ENCODE measurements around the gene WDR33.

WDR33 gene

DNA sequence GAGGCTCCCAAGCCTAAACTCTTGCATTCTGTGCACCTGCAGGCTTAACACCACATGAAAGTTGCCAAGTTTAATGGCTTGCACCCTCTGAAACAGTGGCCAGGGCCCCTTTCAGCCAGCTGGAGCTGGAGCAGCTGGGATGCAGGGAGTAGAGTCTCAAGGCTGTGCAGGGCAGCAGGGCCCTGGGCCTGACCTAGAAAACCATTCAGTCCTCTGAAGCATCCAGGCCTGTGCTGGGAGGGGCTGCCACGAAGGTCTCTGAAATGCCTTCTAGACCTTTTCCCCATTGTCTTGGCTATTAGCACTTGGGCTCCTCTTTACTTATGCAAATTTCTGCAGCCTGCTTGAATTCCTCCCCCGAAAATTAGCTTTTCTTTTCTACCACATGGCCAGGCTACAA lies 120.3 kb downstream of the WDR33 start:
- no peak for DNase-seq

DNA sequence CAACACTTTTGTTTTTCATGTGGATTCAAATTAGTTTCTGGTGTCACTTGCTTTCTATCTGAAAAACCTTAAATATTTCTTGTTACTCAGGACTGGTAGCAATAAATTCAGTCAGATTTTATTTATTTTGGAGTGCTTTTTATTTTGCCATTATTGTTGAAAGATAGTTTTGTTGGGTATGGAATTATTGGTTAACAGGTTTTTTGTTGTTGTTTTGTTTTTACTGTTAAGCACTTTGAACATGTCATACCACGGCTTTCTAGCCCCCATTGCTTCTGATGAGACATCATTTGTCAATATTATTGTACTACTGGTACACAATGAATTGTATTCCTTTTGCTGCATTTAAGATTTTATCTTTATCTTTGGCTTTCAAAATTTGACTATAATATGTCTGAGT lies 122.6 kb downstream of the WDR33 start:
- DNase-seq = no peak

DNA sequence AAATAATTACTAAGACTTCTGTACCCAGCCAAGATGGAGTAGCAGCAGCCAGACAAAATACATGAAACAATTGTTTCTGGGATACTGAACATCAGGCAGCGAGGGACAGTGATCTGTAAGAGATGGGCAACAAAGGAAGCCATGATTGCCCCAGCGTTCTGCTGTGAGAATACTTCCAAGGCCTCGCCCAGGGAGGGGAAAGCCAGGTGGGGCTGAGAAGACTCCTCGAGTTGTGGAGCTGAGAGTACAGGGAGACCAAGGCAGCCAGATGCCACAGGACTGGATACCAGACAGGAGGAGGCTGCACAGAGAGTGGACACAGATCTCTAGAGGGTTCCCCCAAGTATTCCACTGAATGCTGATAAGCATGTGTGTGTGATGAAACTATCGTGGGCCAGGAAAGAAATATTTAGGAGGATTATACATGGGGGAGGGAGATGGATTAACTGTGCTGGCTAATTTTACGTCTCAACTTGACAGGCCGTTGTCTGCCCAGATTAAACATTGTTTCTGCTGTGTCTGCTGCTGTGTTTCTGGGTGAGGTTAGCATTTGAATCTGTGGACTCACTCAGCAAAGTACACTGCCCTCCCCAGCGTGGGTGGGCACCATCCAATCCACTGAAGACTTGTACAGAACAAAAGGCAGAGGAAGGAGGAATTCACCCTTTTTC lies 125.4 kb downstream of the WDR33 start:
- no peak for DNase-seq

DNA sequence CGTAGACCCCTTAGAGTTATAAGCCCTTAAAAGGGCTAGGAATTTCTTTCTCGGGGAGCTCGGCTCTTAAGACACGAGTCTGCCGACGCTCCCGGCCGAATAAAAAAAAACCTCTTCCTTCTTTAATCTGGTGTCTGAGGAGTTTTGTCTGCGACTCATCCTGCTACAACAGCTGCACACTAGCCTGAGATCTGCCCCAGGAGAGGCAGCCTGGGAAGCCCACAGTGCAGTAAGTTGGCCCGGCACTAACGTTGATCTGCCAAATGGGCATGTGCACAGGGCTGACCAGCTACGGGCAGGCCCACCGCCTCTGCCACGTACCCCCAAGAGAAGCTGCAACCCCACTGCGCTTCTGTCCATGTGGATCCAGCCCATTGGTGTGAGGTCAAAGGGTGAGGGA lies 127.2 kb downstream of the WDR33 start:
- no peak for DNase-seq

DNA sequence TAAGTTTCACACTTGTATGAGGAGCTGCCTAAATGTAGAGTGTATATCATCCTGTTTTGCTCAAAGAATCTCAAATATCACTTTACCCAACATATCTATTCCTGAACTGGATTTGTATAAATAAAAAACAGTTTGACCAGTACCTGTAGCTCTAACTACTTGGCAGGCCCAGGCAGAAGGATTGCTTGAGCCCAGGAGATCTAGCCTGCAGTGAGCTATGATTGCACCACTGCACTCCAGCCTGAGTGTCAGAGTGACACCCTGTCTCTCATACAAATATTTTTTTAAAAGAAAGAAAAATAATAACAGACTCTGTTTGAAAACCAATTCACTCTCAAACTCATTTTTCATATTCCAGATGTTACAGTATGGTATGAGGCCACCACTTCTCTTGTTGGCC lies 127.9 kb downstream of the WDR33 start:
- DNase-seq = no peak

DNA sequence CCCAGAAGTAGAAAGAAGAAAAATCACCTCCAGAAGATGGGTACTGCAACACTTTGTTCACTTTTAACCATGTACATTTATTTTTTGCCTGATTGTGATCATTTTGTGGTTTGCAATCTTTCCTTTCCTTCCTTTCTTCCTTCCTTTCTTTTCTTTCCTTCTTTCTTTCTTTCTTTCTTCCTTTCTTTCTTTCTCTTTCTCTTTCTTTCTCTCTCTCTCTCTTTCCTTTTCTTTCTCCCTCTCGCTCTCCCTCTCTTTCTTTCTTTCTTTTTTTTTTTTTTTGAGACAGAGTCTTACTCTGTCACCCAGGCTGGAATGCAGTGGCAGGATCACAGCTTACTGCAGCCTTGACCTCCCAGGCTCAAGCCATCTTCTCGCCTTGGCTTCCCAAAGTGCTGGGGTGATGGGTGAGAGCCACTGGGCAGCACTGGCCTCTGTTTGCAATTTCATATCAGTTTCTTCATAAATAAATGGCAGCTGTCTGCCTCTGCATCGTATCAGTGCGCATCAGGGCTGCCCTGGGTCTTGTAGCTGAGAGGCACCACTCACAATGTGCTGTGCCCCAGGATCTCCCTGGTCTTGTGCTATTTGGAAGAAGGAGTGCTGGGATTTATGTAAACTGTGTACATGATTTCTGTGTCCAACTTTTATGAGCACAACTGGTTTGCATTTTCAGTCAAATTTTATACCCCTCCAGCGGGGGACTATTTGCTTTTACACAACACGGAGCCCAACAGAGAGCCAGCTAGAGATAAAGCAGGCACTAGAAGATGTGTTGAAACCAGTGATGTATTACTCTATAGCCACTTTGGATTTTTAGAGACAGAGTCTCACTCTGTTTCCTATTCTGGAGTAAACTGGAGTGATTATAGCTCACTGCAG lies 128.8 kb downstream of the WDR33 start:
- no peak for DNase-seq

DNA sequence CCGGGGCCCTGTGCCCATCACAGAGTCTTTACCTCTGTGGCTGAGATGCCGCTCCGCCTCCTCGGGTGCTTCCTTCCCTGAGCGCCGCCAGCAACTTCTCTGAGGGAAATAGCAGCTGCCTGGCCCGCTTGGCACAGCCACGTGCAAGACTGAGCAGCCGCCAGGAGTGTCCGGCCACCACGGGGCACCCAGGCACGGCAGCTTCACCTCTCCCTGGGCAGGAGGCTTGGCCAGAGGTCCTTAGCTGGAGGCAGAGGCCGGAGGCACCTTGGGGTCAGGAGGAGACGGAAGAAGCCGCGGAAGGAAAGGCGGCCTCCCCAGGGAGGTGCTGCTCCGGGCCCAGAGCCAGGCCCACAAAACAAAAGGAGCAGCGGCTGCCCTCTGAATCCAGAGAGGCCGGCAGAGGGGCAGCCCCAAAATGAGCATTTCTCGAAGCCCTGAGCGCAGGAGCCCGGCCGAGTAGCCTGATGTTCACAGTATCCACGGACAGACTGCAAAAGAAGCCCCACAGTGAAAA lies 129.6 kb downstream of the WDR33 start:
- DNase-seq = no peak

DNA sequence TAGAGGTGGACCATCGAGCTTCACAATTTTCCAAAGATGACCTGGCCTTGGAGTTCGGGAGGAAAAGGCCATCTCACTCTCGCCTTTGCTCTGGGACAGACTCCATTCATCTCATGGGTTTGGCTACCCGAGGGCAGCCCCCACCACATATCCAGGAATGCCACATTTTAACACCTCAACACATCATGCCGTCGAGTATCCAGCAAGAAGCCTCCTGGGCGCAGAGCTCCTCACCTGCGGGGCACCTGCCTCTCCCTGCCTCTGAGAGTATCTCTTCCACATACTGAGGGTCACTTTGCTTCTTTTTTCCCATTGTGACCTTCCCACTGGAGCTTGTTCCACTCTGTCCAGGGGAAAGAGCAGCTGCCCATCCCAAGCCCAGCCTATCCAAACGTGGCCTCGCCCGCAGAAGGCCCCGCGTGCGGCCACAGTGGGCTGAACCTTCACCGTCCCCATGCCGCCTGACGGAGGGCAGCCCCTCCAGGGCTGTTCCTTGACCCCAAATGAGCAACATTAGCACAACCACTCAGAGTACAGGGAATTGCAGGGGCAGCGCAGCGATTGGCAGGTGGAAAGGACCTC lies 130.2 kb downstream of the WDR33 start:
- no peak for DNase-seq

DNA sequence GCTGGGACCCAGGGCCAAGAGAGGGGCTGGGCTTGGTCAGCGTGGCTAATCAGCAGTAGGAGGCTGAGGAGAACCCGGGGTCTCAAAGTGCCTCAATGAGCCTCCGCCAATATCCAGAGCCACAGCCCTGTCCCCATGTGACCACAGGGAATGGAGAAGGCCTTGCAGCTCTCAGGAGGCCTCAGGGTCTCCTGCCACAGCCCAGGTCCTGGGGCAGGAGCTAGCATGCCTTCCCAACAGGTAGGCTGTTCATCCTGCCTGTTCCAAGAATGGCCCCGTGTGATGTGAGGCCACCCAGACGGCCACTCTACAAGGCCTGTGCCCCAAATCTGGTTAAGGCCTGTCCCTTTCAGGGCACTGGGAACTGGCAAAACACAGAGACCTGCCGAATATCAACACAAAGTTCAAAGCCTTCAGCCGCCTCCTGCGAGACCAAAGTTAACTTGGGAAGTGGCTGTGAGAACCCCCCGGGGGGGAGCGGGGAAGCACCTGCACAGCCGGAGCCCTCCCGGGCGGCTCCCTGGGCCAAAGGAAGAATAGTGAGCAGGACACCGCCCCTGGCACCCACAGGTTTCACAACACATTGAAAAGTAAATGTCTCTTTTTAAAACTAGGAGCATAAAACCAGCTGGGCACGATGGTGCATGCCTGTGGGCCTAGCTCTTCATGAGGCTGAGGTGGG lies 131.2 kb downstream of the WDR33 start:
- no peak for DNase-seq

DNA sequence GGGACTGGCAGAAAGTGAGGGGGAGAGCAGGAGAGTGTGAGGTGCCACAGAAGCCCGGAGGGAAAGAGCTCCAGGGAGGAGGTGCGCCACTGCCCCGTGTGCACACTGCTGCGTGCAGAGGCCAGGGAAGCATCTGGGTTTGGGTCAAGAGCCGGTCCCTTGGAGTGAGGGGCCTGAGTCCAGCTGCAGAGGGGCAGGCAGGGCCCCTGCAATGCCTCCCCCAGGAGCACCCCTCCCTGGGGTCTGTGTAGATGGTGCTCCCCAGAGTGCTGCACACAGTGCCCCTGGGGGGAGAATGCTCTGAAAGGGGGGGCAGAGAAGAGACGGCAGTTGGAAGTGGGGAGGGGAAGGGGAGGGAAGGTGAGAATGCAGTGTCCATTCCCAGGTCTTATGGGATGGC lies 132.0 kb downstream of the WDR33 start:
- DNase-seq = no peak

DNA sequence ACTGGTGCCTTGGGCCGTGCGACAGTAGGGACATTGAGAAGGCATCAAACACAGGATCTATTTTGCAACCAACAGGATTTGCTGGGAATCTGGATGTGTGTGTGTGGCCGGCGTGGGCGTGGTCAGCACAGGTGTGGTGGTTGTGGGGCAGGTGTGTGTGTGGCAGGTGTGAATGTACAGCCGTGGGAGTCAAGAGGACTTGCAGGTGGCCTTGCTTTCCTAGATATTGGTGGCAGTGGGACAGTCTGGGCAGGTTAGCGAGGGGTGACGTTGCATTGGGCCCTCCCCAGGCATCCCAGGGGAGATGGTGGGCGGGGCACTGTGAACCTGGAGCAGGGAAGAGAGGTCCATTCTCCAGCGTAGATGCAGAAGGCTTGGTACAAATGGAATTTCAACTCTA lies 132.4 kb downstream of the WDR33 start:
- no peak for DNase-seq

DNA sequence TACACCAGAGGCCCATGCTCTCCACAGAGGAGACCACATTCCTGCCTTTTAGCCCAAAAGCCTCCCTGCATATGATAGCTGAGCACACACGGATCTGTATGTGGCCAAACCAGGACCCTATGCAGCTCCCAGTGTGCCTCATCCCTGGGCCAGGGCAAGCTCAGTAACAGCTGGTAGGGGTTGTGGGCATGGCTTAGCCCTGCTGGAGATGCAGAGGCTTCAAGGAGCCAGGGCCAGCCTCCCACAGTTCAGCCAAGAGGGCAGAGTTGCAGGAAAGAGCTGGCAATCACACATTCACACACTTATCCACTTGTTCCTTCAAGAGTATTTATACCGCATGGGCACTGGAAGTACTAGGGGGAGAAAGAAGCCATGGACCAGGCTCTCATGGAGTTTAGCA lies 134.1 kb downstream of the WDR33 start:
- no peak for DNase-seq

DNA sequence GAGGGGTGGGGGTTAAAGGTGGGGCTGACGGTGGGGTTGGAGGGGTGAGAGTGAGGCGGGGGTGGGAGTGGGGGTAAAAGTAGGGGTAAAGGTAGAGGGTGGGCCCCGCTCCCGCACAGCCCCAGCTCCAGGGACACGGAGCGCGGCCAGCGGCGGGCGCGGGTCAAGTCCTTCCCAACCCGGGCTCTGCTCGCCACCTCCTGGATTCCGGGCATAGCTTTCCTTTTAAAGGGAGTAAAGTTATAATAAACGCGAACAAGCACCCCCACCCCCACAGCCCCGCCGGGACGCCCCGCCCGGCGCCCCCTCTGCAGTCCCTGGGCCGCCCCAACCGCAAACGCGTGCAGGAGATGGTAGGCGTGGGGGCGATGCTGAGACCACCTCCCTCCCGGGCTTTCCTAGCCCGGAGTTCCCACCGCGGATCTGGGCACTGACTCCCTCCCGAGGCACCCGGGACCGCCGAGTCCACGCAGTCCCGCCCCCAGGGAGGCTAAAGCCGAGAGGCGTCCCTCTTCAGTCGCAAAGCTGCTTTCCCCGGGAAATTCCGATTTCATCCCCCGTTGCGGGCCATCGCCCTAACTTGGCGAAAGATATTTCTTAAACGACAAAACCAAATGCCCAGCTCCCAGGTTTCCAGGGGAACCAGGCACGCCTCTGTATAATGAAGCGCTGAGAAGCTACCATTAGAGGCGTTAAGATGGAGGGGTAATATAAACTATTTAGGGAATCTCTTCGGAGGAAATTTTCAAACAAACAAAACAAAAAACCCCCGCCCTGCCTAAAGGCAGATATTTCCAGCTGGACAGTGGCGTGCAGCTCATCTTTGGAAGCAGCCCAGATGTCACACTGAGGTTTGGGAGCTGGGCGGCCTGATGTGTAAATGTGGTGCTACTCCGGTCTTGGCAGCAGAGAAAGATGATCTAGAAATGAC lies 135.4 kb downstream of the WDR33 start, which contains the start of gene LIMS2:
Gene LIMS2 (minus strand): TSS at position 200 of the 931 bp plus-strand sequence. CDS start 506 bp downstream, outside the sequence.
- peak in 1 of 2 experiments; percentile 9 for DNase-seq

DNA sequence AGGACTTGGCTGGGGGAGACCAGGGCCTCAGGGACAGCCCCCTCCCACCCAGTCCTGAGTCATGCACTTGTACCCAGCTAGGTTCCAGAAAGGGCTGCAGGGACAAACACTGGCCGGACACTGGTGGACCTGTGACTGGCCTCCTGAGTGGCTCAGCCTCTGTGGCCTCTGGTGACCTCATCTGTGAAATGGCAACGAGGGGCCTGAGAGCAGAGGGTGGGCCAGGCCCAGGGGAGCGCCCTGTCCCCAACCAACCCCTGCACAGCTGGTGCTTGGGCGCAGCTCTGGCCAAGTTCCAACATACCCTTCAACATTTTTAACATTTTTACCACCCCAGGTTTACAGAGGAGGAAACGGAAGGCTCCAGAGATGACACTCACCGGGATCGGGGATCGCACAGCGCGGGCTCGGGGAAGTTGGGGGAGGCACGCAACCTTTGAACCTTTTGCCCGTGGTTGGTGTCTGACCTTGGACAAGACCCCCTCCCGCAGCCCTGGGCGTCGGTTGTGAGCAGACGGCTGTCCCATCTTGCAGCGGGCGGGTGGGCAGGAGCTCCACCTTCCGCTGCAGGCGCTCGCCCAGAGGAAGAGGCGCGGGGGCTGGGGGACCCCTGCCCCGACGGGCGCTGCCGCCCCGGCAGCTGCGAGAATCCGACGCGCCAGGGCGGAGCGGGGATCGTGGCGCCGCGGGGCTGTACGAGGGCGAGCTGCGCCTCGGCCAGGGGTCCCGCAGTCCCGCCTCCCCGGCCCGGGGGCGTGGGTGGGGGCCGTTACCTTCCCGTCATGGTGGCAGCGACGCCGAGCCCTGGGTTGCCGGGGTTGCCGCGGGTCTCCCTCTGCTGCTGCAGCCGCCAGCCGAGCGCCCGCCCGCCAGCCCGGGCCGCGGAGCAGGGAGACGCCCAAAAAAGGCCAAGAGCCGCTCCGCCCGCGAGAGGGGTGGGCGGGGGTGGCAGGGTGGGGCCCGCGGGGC lies 136.4 kb downstream of the WDR33 start:
- no peak for DNase-seq

DNA sequence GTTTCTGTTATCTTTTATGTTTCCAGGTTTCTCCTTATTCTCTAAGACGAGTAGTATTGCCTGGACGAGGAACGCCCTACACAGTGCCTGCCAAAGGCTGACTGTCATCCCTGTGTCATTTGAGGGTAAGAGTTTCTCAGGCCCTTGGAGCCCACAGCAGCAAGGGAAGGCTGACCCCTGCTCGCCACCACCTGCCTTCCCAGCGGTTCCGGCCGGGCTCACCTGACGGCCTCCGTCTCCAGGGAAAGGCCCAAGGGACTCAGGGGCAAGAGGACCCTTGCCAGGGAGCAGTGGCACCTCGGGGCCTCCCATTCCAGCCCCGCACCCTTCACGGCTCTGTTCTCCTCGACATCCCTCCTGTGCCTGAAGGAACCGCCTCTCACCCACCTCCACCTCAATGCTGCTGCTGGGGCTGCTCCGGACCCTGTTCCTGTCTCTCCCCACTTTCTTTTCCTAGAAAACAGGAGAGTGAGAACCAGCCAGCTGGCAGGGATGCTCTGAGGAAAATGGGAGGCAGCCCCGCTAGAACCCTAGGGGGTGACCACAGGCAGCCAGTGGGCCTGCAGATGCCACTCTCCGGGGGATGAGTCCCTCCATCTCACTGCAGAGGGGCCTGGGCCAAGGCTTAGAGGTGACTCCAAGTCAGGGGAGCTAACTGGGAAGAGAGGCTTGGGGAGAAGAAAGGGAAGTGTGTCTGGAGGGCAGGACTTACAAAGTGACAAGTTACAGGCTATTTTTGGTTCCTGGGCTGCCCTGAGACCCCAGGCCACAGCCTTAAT lies 137.5 kb downstream of the WDR33 start:
- no peak for DNase-seq

DNA sequence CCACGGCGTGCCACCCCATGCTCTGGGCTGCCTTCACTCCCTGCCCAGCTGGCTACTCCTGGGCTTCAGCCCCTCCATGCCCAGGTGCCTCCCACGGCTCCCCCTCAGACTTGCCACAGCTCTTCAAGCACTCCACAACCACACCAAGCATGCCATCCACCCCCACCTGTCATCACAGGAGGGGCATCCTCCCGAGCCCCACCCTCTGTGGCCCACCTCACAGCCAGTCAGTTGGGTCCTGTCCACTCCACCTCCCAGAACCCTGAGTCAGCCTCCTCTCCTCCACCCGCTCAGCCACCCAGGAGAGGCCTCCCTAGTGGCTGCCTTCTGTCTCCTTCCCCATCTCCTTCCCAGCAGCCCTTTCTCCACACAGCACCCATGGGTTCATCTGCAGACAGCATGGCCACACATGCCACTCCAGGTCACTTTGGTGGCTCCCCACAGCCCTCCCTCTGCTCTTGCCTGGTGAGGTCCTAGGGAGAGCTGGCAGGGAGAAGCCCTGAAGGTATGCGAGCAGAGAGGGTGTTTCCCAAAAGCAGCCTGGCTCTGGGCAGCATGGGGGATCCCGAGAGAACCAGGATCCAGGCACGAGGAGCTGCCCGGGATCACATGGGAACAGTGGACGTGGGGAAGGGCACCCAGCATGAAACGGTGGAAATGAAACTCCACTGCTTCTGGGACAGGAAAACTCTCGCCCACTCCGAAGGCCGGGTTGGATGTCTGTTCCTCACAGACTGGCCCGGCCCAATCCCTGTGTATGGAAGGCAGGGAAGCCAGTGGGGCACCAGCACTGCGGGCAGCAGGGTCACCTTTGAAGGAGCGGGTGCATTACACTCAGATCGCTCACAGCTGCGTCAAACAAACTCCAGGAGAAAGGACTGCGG lies 138.4 kb downstream of the WDR33 start:
- no peak for DNase-seq

DNA sequence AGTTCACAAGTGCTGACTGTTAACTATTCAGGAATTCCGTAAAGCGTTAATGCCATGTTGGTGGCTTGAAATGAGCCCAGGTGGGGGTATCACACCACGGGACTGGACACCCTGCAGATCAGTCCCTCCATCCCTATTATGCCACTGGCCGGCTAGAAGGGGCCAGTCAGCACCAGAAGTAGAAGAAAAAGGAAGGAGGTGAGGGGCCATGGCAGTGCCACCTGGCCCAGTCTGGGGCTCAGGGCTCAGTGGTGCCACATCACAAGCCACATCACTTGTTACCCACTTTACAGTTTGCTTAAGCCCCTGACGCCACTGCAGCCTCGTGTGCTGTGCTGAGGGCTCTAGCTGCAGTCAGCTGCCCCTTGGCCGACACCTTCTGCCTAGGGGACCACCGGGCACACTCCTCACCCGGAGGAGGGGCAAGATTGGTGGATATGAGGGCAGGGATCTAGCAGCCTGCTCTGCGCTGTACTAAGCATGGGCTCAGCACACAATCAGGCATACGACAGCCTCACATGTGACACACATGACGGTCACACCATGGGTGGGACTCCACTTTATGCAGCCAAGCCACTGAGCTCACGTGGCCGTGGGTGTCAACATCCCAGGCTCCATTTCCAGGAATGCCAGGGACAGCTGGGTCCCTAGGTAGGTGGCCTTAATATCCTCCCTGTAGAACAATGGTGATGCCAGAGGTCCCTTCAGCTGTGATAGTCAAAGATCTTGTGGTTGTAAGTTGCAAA lies 139.2 kb downstream of the WDR33 start:
- no peak for DNase-seq

DNA sequence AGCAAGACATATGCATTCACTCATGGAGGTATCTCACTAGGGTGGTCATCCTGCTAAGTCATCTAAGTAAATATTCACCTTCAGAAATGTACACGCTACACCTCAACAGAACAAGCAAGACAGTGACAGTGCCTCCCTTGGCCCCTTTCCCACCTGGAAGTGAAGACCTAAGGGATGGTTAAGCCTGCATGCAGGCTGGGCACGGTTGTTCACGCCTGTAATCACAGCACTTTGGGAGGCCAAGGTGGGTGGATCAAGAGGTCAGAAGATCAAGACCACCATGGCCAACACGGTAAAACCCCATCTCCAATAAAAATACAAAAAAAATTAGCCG lies 140.0 kb downstream of the WDR33 start:
- no peak for DNase-seq

All from NCI-H2081 (cell line).